Measurements from ENCODE around the gene CD1B.
A peak's percentile ranks its signal among the peaks of the same experiment; 100 is the strongest.
"Not testable (repeated sequence)": the region's sequence is repeated elsewhere in the genome, so short reads cannot be mapped to it uniquely, and the experiment has no call there.

CD1B gene

GRCh38 chr1:158331481-158332150 is at the start of gene CD1B:
Gene CD1B (minus strand): TSS chr1:158331531. CDS start chr1:158331423, 108 bp downstream.
- DNase-seq: no peak

DNA sequence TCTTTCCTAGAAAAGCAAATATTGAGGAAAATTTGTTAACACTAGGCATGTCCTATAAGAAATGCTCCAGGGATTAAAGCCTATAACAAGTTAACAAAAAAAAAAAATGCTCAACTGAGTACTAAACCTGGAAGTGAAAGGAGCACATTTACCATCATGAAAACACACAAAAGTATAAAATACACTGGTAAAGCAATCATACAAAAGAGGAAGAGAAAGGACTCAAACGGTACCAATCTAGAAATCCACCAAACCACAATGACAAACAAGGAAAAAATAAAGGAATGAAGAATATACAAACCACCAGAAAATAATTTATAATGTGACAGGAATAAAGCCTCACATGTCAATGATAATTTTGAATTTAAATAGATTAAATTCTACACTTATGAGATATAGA is 43.5 kb upstream of the CD1B start:
- no peak for DNase-seq

DNA sequence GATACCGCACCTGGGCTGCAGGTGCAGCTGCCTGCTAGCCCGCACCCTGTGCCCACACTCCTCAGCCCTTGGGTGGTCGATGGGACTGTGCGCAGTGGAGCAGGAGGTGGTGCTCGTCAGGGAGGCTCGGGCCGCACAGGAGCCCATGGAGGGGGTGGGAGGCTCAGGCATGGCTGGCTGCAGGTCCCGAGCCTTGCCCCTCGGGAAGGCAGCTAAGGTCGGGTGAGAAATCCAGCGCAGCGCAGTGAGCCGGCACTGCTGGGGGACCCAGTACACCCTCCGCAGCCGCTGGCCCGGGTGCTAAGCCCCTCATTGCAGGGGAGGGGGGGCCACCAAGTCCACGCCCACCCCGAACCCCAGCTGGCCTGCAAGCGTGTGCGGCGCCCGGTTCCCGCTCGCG is 42.8 kb upstream of the CD1B start:
- DNase-seq: not testable (repeated sequence)

DNA sequence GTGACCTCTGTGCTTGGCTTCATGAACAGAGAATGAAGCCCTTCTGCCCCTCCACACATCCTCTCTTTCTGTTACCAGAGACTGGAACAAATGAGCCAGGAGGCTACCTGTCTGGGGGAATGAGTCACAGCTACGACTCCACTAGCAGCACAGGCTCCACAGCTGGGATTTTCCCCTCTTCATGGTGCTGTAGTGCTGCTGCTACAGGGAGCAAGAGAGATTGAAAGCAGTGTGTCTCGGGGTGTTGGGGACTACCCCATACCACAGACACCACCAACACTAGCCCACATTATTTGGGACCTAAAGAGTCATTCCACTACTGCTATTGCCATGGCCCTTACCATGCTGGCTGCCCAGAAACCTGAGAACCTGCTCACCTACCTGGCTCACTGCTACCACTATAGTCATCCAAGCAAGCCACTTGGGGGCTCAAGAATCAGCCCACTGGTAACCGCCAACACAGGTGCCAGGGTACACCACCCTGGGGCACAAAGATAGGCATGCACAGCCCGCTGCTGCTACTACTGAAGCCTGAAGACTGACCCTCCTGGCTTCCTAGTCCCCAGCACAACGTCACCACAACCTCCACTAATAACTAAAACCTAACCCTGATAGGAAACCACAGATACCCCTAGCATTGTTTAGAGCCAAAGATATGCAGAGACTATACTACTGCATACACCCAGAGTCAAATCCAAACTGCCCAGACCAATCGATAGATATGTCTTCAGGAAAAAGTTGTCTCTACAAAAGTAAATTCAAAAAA is 40.0 kb upstream of the CD1B start:
- peak; percentile 77 for DNase-seq

DNA sequence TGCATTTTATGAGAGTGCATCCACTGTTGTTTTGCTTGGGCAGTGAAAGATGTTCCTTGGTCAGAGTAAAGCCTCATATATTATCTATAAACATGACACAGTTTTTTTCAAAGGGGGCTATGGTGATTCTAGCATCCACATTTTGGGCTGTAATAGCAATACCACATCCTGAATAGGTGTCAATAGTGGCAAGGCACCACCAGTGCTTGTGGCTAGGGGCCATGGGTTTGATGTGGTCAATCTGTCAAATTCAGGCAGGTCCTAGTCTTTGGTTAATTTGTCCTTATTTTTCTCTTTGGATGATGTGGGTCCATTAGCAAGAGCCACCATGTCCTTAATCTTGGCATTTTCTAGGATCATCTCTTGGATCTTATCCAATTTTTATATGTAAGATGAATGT is 35.5 kb upstream of the CD1B start:
- DNase-seq: peak; percentile 35

DNA sequence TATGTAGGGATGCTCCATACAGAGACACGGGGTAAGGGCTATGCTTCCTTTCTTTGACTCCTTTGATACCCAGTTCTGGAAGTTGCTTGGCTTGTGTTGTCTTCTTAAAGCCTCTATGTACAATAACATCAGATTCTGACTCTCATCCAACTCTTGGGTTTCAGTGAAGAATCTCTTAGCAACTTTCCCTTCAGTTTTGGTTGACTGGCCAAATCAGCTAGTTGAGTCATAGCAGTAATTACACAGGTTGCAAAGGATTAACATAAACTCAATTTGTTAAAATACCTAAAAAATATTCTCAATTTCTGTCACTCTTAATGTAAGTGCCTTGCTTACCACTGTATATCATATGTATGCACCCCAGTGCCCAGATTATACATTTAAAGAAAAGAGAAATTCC is 31.6 kb upstream of the CD1B start:
- no peak for DNase-seq

DNA sequence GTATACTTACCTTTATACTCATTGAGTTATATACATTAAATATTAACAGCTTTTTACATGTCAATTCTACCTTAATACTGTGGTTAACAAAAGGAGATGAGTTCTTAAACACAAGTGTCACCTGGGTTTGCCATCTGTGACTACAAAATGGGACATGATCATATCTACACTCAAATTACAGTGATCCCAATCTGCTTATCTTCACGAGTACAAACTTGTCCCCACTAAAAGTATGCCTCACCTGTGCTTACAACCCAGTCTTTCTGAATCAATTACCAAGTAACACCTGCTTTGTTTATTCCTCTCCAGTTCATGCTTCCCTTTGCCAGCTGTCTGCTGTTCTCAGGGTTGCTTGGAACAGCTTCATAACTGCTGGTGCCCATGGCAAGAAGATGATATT is 31.2 kb upstream of the CD1B start:
- no peak for DNase-seq

DNA sequence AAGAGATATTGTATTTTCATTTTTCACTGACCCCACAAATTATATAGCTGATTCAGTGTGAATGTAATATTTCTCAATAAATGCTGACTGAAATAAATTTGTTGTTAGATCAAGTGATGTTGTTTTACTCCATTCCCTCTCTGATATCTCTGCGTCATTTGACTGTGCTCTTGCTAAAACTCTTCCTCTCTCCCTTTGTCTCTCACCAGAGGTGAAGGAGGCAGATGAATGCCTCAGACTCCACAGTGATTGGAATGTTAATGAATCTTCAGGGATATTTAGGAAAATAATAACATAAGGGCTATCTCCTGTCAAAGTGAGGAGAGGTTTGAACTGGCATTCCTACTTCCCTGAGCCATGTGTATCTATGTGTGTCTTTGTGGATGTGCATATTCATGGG is 26.1 kb upstream of the CD1B start:
- DNase-seq: no peak

- no peak for DNase-seq
Measured at GRCh38 chr1:158356616-158357015, 25.3 kb upstream of the CD1B start.

- no peak for DNase-seq
Measured at GRCh38 chr1:158355773-158356285, 24.5 kb upstream of the CD1B start.

DNA sequence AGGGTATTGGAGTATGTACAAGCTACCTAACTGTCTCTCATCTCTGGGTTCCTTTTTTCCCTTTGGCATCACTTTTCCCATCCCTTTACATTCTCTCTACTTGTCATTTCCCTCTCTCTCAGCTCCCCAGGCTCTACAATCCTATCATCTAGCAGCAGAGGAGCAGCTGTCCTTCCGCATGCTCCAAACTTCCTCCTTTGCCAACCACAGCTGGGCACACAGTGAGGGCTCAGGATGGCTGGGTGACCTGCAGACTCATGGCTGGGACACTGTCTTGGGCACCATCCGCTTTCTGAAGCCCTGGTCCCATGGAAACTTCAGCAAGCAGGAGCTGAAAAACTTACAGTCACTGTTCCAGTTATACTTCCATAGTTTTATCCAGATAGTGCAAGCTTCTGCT is 22.9 kb upstream of the CD1B start:
- DNase-seq: no peak

DNA sequence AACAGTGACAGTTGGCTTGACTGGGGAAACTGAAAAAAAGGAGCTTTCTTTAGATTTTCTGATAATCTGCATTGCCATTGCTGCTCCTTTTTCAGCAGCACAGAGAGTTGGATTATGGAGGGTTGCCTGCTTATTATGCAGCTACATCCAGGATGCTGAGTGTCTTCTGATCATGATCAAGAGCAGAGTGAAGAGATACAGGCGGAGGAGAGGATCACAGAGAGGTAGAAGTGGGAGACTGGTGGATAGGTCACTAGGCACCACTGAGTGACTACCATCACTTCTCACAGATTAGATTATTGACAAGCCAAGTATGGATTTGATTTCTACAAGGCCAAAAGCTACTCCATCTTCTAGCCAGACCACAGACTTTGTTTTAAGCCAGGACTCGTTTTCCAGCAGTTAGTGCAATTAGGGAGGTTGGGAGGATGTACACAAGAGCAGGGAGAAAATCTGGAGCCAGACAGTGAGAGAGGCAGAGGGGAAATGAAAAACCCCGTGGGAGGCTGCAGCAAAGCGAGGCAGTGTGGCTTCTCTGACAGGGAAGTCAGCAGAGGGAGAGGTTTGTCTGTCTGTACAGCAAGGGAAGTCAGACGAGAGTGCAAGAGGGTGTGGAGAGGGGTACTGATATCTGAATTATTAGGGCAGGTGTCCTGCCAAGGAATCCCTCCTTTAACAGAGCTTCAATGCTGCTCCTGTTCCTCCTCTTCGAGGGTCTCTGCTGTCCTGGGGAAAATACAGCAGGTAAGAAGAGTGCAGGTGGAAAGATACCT is 22.2 kb upstream of the CD1B start, which contains the start of gene CD1E:
TSS of gene CD1E (plus strand) at position 592 of the 773 bp plus-strand sequence. CDS start at position 687, 95 bp downstream.
- no peak for DNase-seq

- DNase-seq: not testable (repeated sequence)
Measured at GRCh38 chr1:158348946-158349345, 17.6 kb upstream of the CD1B start.

DNA sequence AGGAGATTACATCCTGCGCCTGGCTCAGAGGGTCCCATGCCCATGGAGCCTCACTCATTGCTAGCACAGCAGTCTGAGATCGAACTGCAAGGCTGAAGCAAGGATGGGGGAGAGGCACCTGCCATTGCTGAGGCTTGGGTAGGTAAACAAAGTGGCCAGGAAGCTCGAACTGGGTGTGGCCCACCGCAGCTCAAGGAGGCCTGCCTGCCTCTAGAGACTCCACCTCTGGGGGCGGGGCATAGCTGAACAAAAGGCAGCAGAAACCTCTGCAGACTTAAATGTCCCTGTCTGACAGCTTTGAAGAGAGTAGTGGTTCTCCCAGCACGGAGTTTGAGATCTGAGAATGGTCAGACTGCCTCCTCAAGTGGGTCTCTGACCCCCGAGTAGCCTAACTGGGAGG is 5.1 kb upstream of the CD1B start:
- DNase-seq: not testable (repeated sequence)

GRCh38 chr1:158335213-158335532 is 3.8 kb upstream of the CD1B start:
- no peak for DNase-seq

GRCh38 chr1:158334526-158335212 is 3.3 kb upstream of the CD1B start:
- DNase-seq: no peak

- no peak for DNase-seq
Measured at GRCh38 chr1:158333405-158334155, 2.2 kb upstream of the CD1B start.

- DNase-seq: no peak
Measured at GRCh38 chr1:158331106-158331425, 265 bp downstream of the CD1B start.

DNA sequence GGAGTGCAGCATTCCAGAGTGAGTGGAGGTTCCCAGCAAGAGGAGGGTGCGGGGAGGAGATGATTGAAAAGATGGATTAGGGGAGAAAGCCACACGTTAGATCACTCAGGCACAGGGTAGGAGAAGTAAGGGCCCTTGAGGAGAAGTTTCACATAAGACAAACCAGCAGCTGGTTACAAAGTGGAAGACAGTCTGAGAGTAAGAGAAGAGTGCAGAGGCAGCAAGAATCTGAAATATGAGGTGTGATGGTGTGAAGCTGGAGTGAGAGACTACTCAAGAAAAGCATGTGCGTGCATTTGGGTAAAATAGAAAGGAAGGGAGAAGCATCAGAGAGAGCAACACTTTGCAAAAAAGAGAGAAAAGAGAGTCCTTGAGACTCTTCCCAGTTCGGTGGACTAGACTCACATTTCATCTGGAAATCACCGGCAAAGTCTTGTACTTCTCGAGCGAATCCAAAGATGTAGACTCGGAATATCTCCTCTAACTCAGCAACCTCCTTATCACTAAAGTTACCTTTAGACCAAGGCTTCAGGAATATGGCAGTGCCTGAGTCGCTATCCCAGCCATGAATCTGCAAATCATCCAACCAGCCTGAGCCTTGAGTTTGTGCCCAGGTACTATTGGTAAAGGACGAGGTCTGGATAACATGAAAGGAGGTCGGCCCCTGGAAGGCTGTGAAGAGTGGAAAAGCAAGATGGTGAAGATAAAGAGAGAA is 783 bp downstream of the CD1B start:
- DNase-seq: no peak

GRCh38 chr1:158329733-158330132 is 1.6 kb downstream of the CD1B start:
- DNase-seq: no peak

GRCh38 chr1:158329300-158329699 is 2.0 kb downstream of the CD1B start:
- no peak for DNase-seq

GRCh38 chr1:158328426-158328825 is 2.9 kb downstream of the CD1B start:
- no peak for DNase-seq
